ENCODE results near the gene MCOLN2. TPM values are rescaled to one million over a fixed set of nuclear protein-coding genes. Genes with fewer than 3 reads are reported as not detected.
"Not testable (repeated sequence)": the region's sequence is repeated elsewhere in the genome, so short reads cannot be mapped to it uniquely, and the experiment has no call there.

Gene MCOLN2
- total RNA-seq, 2 experiments from 2014 or later: 51.8 to 60.6 TPM

DNA sequence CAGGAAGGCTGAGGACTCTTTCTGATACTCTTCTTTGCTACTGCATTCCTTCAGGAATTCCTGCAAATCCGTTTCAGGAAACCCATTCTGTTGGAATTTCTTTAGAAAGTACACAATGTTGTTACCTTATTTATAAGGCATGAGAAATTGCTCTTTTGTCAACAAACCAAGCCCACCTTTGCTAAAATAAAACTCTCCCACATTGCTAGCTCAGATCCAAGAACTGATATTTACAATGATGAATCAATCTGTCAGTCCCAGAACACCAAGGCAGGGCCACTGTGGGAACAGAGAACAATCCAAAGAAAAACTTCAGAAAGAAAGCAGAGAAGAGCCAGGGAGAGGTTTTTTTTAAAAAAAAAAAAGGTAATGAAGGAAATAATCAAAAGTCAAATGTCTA, 67.3 kb downstream of the MCOLN2 start:
- DNase-seq: no peak
- Mint-ChIP-seq H3K4me1 (peaks cover 4% of the 10 kb centered on the region), H3K27ac (no peak overlapping the region), H3K36me3 (peaks cover 14% of the 10 kb centered on the region), H3K27me3 (no peaks in the 10 kb centered on the region), H3K9me3 (ENCODE audit: low read depth) (no peaks in the 10 kb centered on the region), H3K4me3 (no peak overlapping the region)
- CTCF ChIA-PET: interaction anchor here (1.0 kb wide), 1 partner anchor 110 kb away, joined by 3 read pairs; no protein-coding TSS in a partner anchor
- no peak for ATAC-seq

- no peak overlapping the region for H3K4me3 Mint-ChIP-seq
- no peak for ATAC-seq
- no peak for DNase-seq
- H3K27ac Mint-ChIP-seq: no peak overlapping the region
- CTCF ChIA-PET: interaction anchor here (0.6 to 1.4 kb wide), 3 partner anchors 50 to 146 kb away, joined by 3 to 4 read pairs (median 3); no protein-coding TSS in a partner anchor
- peaks cover 4% of the 10 kb centered on the region for H3K4me1 Mint-ChIP-seq
- no peaks in the 10 kb centered on the region for H3K27me3 Mint-ChIP-seq
- no peaks in the 10 kb centered on the region for H3K9me3 Mint-ChIP-seq (ENCODE audit: low read depth)
- peaks cover 14% of the 10 kb centered on the region for H3K36me3 Mint-ChIP-seq
Observed at GRCh38 chr1:84928979-84929378, 67.9 kb downstream of the MCOLN2 start.

GRCh38 chr1:84923317-84923716, 73.6 kb downstream of the MCOLN2 start:
- Mint-ChIP-seq H3K27ac (no peak overlapping the region), H3K36me3 (peaks cover 6% of the 10 kb centered on the region), H3K27me3 (peaks cover 2% of the 10 kb centered on the region), H3K9me3 (ENCODE audit: low read depth) (no peaks in the 10 kb centered on the region), H3K4me1 (no peaks in the 10 kb centered on the region), H3K4me3 (no peak overlapping the region)
- DNase-seq (no peak), ATAC-seq (no peak)
- CTCF ChIA-PET: interaction anchor here (0.8 to 1.2 kb wide), 4 partner anchors 12 to 332 kb away, joined by 3 to 4 read pairs (median 3); no protein-coding TSS in a partner anchor

DNA sequence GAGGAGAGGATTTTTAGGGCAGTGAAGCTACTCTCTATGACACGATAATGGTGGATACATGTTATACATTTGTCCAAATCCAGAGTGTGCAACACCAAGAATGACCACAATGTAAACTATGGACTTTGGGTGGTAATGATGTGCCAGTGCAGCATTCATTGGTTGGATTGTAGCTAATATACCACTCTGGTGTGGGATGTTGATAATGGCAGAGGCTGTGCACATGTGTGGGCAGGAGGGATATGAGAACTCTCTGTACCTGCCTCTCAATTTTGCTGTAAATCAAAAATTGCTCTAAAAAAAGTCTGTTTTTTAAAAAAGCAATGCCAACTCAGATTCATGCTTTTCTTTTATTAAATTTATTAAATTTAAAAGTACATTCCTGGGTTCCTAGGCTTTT, 76.8 kb downstream of the MCOLN2 start:
- H3K27me3 Mint-ChIP-seq: peaks cover 2% of the 10 kb centered on the region
- no peak overlapping the region for H3K4me3 Mint-ChIP-seq
- no peaks in the 10 kb centered on the region for H3K36me3 Mint-ChIP-seq
- H3K27ac Mint-ChIP-seq: no peak overlapping the region
- ATAC-seq (no peak), DNase-seq (no peak)
- no peaks in the 10 kb centered on the region for H3K4me1 Mint-ChIP-seq
- no peaks in the 10 kb centered on the region for H3K9me3 Mint-ChIP-seq (ENCODE audit: low read depth)
- CTCF ChIA-PET: interaction anchor here (2.2 to 2.3 kb wide), 2 partner anchors 15 to 16 kb away, joined by 6 to 8 read pairs; no protein-coding TSS in a partner anchor

GRCh38 chr1:84919461-84919970, 77.4 kb downstream of the MCOLN2 start:
- no peaks in the 10 kb centered on the region for H3K36me3 Mint-ChIP-seq
- H3K4me1 Mint-ChIP-seq: no peaks in the 10 kb centered on the region
- ATAC-seq (no peak), DNase-seq (no peak)
- no peak overlapping the region for H3K27ac Mint-ChIP-seq
- no peak overlapping the region for H3K4me3 Mint-ChIP-seq
- H3K27me3 Mint-ChIP-seq: peaks cover 2% of the 10 kb centered on the region
- H3K9me3 Mint-ChIP-seq (ENCODE audit: low read depth): no peaks in the 10 kb centered on the region
- CTCF ChIA-PET: interaction anchor here (2.2 kb wide), 1 partner anchor 16 kb away, joined by 6 read pairs; no protein-coding TSS in a partner anchor

- Mint-ChIP-seq H3K36me3 (no peaks in the 10 kb centered on the region), H3K4me1 (no peaks in the 10 kb centered on the region)
Observed at GRCh38 chr1:84918726-84919336, 78.1 kb downstream of the MCOLN2 start.

GRCh38 chr1:84916897-84917296, 80.0 kb downstream of the MCOLN2 start:
- Mint-ChIP-seq H3K27ac (no peak overlapping the region), H3K36me3 (no peaks in the 10 kb centered on the region), H3K4me3 (no peak overlapping the region), H3K4me1 (no peaks in the 10 kb centered on the region), H3K9me3 (ENCODE audit: low read depth) (no peaks in the 10 kb centered on the region), H3K27me3 (peaks cover 2% of the 10 kb centered on the region)
- CTCF ChIA-PET: no interaction called here
- DNase-seq (no peak), ATAC-seq (no peak)

More at GRCh38 chr1:84918726-84919336, 78.1 kb downstream of the MCOLN2 start:
- DNase-seq: no peak
- peaks cover 2% of the 10 kb centered on the region for H3K27me3 Mint-ChIP-seq
- CTCF ChIA-PET: interaction anchor here (2.2 kb wide), 1 partner anchor 17 kb away, joined by 6 read pairs; no protein-coding TSS in a partner anchor
- H3K9me3 Mint-ChIP-seq (ENCODE audit: low read depth): no peaks in the 10 kb centered on the region
- H3K4me3 Mint-ChIP-seq: no peak overlapping the region
- ATAC-seq: no peak
- no peak overlapping the region for H3K27ac Mint-ChIP-seq

DNA sequence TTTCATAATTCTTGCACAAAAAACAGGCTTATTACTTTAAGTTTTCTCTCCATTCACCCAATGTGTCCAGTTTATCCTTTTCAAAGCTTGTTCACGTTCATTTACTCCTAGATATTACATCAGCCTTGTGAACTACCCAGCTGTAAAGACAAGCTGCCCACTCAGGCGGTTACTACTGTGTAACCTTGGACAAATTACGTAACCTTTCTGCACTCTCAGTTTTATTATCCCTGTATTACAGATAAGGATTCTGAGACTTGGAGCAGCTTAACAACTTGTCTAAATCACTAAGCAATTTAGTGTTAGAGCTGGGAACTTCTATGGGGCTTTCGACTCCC, 83.4 kb downstream of the MCOLN2 start:
- CTCF ChIA-PET: no interaction called here

DNA sequence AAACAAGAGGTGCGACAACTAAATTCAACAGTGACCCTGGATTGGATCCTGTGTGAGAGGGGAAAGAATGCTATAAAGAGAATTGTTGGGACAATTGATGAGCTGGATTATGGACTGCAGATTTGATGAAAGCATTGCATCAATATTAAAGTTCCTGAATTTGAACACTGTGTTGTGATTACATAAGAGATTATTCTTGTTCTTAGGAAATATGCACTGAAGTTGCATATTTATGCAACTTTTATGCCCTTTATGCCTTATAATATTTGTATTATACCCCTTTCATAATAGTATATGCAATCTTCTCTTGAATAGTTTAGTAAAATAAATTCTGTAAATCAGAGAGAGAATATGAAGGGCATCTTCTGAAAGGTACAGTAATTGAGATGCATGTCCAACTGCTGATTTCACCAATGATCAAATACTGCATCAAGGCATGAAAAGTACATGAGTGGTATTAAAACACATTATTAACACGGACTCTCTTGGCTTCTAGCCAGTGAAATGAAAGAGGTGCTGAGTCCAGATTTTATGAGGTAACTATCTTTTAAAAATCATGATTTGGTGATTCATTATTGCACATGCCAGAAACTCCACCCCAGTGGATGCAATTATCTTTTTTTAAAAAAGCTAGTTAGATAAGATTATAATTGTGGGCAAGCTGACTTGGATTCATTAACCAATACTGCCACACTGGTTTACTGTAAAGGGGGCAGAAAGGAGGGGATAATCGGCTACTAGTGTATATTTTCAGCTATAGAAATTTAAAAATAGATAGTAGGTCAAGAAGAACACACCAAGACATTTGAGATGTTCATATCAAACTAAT, 84.0 kb downstream of the MCOLN2 start:
- Mint-ChIP-seq H3K4me1 (no peaks in the 10 kb centered on the region), H3K27me3 (peaks cover 18% of the 10 kb centered on the region), H3K36me3 (no peaks in the 10 kb centered on the region), H3K4me3 (no peak overlapping the region), H3K9me3 (ENCODE audit: low read depth) (no peaks in the 10 kb centered on the region), H3K27ac (no peak overlapping the region)
- CTCF ChIA-PET: no interaction called here
- ATAC-seq (no peak), DNase-seq (no peak)

More for the DNA sequence above, 83.4 kb downstream of the MCOLN2 start:
- no peaks in the 10 kb centered on the region for H3K9me3 Mint-ChIP-seq (ENCODE audit: low read depth)
- ATAC-seq (no peak), DNase-seq (no peak)
- peaks cover 16% of the 10 kb centered on the region for H3K27me3 Mint-ChIP-seq
- no peak overlapping the region for H3K4me3 Mint-ChIP-seq
- no peaks in the 10 kb centered on the region for H3K36me3 Mint-ChIP-seq
- no peaks in the 10 kb centered on the region for H3K4me1 Mint-ChIP-seq
- H3K27ac Mint-ChIP-seq: no peak overlapping the region

GRCh38 chr1:84908746-84909464, 88.0 kb downstream of the MCOLN2 start:
- CTCF ChIA-PET; H3K4me1 Mint-ChIP-seq; ATAC-seq; H3K9me3 Mint-ChIP-seq (ENCODE audit: low read depth); H3K4me3 Mint-ChIP-seq; H3K36me3 Mint-ChIP-seq; H3K27ac Mint-ChIP-seq; DNase-seq: not testable (repeated sequence)
- H3K27me3 Mint-ChIP-seq: peaks cover 34% of the 10 kb centered on the region

DNA sequence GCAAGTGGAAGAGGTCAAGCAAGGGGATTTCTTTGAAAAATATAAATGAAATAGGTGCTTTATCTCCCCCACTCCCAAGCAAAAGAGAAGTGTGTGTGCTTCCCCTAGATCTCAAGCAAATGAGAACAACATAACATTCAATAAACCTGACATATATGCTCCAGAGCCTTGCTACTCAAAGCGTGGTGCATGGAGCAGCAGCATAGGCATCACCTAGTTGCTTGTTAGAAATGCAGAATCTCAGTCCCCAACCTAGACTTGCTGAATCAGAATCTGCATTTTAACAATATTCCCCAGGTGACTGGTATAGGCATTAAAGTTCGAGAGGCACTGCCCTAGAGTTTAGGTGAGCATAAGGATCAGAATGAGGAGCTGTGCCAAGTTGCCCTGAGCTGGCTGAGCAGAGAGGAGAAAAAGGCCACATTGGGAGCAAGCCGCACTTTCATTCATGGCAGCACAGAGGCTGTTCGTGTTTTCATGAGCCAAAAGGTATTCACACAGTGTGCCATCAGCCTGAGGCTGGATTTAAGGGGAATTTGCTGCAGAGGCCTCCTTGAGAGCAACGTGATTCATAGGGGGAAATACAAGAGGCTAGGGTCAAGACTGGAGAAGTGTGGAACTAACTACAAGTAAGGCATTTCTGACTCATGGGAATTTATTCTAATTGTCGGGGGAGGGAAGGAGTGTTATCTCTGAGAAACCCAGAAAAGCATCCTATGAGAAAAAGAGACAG, 89.7 kb downstream of the MCOLN2 start:
- peaks cover 2% of the 10 kb centered on the region for H3K9me3 Mint-ChIP-seq (ENCODE audit: low read depth)
- DNase-seq (no peak), ATAC-seq (no peak)
- H3K4me3 Mint-ChIP-seq: no peak overlapping the region
- H3K27me3 Mint-ChIP-seq: peaks cover 34% of the 10 kb centered on the region
- peaks cover under 1% of the 10 kb centered on the region for H3K36me3 Mint-ChIP-seq
- H3K27ac Mint-ChIP-seq: no peak overlapping the region
- H3K4me1 Mint-ChIP-seq: no peaks in the 10 kb centered on the region
- CTCF ChIA-PET: no interaction called here

- H3K36me3 Mint-ChIP-seq; H3K4me1 Mint-ChIP-seq; H3K9me3 Mint-ChIP-seq (ENCODE audit: low read depth); CTCF ChIA-PET; H3K4me3 Mint-ChIP-seq; DNase-seq; ATAC-seq; H3K27ac Mint-ChIP-seq: not testable (repeated sequence)
- peaks cover 24% of the 10 kb centered on the region for H3K27me3 Mint-ChIP-seq
Observed at GRCh38 chr1:84902727-84903126, 94.2 kb downstream of the MCOLN2 start.

DNA sequence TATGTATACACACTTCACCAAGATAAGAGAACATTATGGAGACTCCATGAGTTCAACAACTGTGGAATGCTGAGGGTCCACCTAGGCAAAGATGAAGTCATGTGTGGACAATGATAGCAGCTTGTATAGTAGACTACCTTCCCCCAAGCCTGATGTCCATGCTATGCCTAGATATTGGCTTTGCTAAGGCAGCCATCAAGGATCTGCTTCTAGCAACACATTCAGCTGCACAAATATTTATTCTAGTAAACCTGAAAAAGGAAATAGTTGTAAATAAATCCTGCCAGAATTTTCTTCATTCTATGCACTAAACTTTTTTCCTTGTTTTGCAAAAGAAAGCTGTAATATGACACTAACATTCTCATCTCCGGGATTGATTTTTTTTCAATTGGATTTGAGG, 96.9 kb downstream of the MCOLN2 start:
- H3K4me1 Mint-ChIP-seq: no peaks in the 10 kb centered on the region
- peaks cover 27% of the 10 kb centered on the region for H3K27me3 Mint-ChIP-seq
- CTCF ChIA-PET: no interaction called here

More for the DNA sequence above, 96.9 kb downstream of the MCOLN2 start:
- Mint-ChIP-seq H3K4me3 (no peak overlapping the region), H3K9me3 (ENCODE audit: low read depth) (peaks cover 4% of the 10 kb centered on the region), H3K36me3 (peaks cover 2% of the 10 kb centered on the region), H3K27ac (no peak overlapping the region)
- ATAC-seq (no peak), DNase-seq (no peak)
